ENCODE measurements around the gene FSTL4. TPM values are rescaled to one million over a fixed set of nuclear protein-coding genes. Genes with fewer than 3 reads are reported as not detected.

Gene FSTL4
- total and polyA plus RNA-seq, 12 donors: 0.01 to 0.42 (median 0.38) TPM; not detected in 6

DNA sequence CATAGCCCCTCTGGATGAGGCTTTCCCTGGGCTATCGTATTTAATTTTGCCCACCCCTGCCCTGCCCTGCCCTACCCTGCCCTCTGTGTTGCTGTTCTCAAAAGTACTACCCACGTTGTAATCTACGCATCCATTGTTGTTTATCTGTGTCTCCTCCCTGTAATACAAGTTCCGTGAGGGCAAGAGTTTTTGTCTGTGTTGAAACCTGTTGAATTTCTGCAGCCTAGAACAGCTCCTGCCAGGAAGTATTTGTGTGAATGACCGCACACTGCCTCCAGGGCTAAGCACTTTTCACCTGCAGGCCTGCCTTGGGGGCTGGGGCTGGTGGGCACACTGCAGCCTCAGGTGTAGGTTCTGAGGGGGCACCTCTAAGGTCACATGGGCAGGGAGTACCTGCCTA is 315.7 kb downstream of the FSTL4 start:
- no peak for DNase-seq
- Histone ChIP-seq H3K4me1 (no peaks in the 10 kb centered on the region), H3K36me3 (no peaks in the 10 kb centered on the region), H3K4me3 (no peak overlapping the region), H3K27me3 (peaks cover 0 to 25% (median 12%) of the 10 kb centered on the region in 7 donors), H3K9me3 (no peaks in the 10 kb centered on the region), H3K27ac (no peak overlapping the region)
- intact Hi-C loops (cut with DNase I): no loop called here
- no peak for ATAC-seq
- TF ChIP-seq, protein P1, sequence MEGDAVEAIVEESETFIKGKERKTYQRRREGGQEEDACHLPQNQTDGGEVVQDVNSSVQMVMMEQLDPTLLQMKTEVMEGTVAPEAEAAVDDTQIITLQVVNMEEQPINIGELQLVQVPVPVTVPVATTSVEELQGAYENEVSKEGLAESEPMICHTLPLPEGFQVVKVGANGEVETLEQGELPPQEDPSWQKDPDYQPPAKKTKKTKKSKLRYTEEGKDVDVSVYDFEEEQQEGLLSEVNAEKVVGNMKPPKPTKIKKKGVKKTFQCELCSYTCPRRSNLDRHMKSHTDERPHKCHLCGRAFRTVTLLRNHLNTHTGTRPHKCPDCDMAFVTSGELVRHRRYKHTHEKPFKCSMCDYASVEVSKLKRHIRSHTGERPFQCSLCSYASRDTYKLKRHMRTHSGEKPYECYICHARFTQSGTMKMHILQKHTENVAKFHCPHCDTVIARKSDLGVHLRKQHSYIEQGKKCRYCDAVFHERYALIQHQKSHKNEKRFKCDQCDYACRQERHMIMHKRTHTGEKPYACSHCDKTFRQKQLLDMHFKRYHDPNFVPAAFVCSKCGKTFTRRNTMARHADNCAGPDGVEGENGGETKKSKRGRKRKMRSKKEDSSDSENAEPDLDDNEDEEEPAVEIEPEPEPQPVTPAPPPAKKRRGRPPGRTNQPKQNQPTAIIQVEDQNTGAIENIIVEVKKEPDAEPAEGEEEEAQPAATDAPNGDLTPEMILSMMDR (IDR thresholded peaks at IDR 0.05): no peak
- 71 to 78% methylated on average over 5 of the region's 5 CpGs for whole genome bisulfite sequencing, 2 donors

DNA sequence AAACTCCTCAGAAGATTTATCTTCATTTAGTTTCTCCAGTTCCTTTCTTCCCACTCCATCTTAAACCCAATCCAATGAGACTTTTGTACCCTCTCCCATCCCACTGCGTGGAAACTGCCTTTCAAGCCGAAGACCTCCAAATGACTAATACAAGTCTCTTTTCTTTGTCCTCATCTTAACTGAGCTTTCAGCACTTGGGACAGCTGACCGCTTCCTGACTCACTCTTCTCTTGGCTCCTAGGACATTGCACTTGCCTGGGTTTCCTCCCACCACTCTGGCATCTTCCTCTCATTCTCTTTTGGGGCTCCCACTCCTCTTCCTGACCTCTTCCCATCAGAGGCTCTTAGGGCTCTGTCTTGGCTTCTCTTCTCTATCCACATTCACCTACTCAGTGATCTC is 316.8 kb downstream of the FSTL4 start:
- H3K9me3 ChIP-seq: no peaks in the 10 kb centered on the region
- H3K4me3 ChIP-seq: no peak overlapping the region
- DNase-seq: no peak
- ATAC-seq: no peak
- H3K36me3 ChIP-seq: no peaks in the 10 kb centered on the region
- 74 to 79% methylated on average over 3 of the region's 3 CpGs for WGBS, 2 donors
- no peak overlapping the region for H3K27ac ChIP-seq
- TF ChIP-seq, protein P1 (IDR thresholded peaks at IDR 0.05): no peak
- H3K27me3 ChIP-seq: peaks cover 0 to 22% (median 12%) of the 10 kb centered on the region in 7 donors
- intact Hi-C loops (cut with DNase I): no loop called here
- no peaks in the 10 kb centered on the region for H3K4me1 ChIP-seq

DNA sequence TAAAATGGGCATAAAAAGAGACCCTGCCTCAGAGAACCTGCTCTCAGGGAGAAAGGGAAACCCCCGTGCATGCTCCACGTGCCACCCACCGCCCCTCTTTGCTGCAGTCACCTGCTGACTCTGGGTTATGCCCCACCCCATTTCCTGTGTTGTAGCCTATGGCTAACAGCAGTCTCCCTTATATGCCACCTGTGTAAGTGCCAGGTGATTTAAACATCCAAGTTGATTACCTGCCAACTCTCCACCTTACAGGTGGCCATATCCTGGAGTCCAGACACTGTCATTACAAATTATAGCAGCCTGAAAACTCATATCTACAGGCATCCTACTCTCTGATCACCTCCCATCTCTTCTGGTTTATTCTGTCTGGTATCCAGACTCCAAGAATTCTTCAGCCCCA is 318.0 kb downstream of the FSTL4 start:
- ATAC-seq (no peak), DNase-seq (no peak)
- 76 to 77% methylated on average over 3 of the region's 3 CpGs for WGBS, 2 donors
- Histone ChIP-seq H3K27ac (no peak overlapping the region), H3K36me3 (no peaks in the 10 kb centered on the region), H3K27me3 (peaks cover 0 to 22% (median 12%) of the 10 kb centered on the region in 7 donors), H3K4me1 (no peaks in the 10 kb centered on the region), H3K9me3 (no peaks in the 10 kb centered on the region), H3K4me3 (no peak overlapping the region)
- TF ChIP-seq, protein P1 (IDR thresholded peaks at IDR 0.05): no peak
- intact Hi-C loops (cut with DNase I): loop anchor here in 1 of 10 donors (5.0 kb wide), 1 partner anchor 182 kb away; no protein-coding TSS in a partner anchor

DNA sequence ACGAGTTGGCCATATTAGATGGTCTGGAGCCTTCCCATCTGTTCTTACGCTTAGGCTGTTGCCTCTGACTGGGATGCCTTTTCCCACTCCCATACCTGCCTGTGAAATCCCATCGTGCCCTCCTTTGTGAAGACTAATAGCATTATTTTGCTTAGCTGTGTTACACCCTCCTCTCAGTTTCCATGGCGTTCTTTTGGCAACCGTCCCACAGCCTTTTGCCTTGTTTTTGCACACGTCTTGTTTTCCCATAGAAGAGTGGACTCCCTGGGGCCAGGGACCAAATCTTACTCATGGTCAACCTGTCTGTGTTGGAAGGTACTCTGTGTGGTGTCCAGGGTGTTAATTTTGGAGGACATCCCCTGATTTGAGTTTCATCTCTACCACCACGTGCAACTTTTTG is 318.4 kb downstream of the FSTL4 start:
- no peak overlapping the region for H3K27ac ChIP-seq
- no peak overlapping the region for H3K4me3 ChIP-seq
- DNase-seq (no peak), ATAC-seq (no peak)
- no peaks in the 10 kb centered on the region for H3K9me3 ChIP-seq
- intact Hi-C loops (cut with DNase I): loop anchor here in 1 of 10 donors (5.0 kb wide), 1 partner anchor 182 kb away; no protein-coding TSS in a partner anchor
- TF ChIP-seq, protein P1 (IDR thresholded peaks at IDR 0.05): no peak
- peaks cover 0 to 22% (median 12%) of the 10 kb centered on the region in 7 donors for H3K27me3 ChIP-seq
- H3K4me1 ChIP-seq: no peaks in the 10 kb centered on the region
- WGBS, 2 donors: 71 to 76% methylated on average over 7 of the region's 7 CpGs
- H3K36me3 ChIP-seq: no peaks in the 10 kb centered on the region

Data from heart right ventricle (tissue), 16 donors.